GM18907 (cell line): ENCODE results near the gene HDAC2.
"Not testable (repeated sequence)": the region's sequence is repeated elsewhere in the genome, so short reads cannot be mapped to it uniquely, and the experiment has no call there.

Experiments
- ATAC-seq: cut with Tn5 transposase; IDR thresholded peaks from one replicate; pipeline ENCODE4 v1.9.1; 2021; ENCODE audit warnings: mild to moderate bottlenecking, moderate library complexity; ENCODE audit not compliant: unreplicated experiment

HDAC2 gene

GRCh38 chr6:113920663-113921267 is 50.2 kb downstream of the HDAC2 start:
- ATAC-seq = peak; percentile 95

- not testable (repeated sequence) for ATAC-seq
Measured at GRCh38 chr6:113910285-113910684, 60.7 kb downstream of the HDAC2 start.

- ATAC-seq = peak; percentile 68
Measured at GRCh38 chr6:113909224-113909856, 61.6 kb downstream of the HDAC2 start.

GRCh38 chr6:113908801-113909200 is 62.1 kb downstream of the HDAC2 start:
- ATAC-seq = no peak

GRCh38 chr6:113907102-113907815 is 63.7 kb downstream of the HDAC2 start:
- ATAC-seq = no peak

- ATAC-seq = no peak
Measured at GRCh38 chr6:113903666-113904330, 67.2 kb downstream of the HDAC2 start.

- ATAC-seq = no peak
Measured at GRCh38 chr6:113901482-113901881, 69.5 kb downstream of the HDAC2 start.

GRCh38 chr6:113894712-113895674 is 76.0 kb downstream of the HDAC2 start:
- ATAC-seq = no peak

GRCh38 chr6:113893866-113894265 is 77.1 kb downstream of the HDAC2 start:
- no peak for ATAC-seq

GRCh38 chr6:113893451-113893850 is 77.5 kb downstream of the HDAC2 start:
- no peak for ATAC-seq

- no peak for ATAC-seq
Measured at GRCh38 chr6:113888956-113889630, 81.9 kb downstream of the HDAC2 start.

- no peak for ATAC-seq
Measured at GRCh38 chr6:113888493-113888892, 82.5 kb downstream of the HDAC2 start.

- ATAC-seq = no peak
Measured at GRCh38 chr6:113886512-113886911, 84.4 kb downstream of the HDAC2 start.

- ATAC-seq = no peak
Measured at GRCh38 chr6:113884011-113884410, 86.9 kb downstream of the HDAC2 start.
